K562 (cell line): ENCODE measurements around the gene ACAP3. TPM values are rescaled to one million over a fixed set of nuclear protein-coding genes. Genes with fewer than 3 reads are reported as not detected.

ENCODE experiments used
- BRCA1 ChIP-seq, 2 experiments: fragments of 450-650 bp in 1 of 2; sonication (generic) in 1 of 2; formaldehyde crosslinking in 1 of 2; IDR thresholded peaks; 2 replicates each; pipeline versions ENCODE4 v1.5.0 to v1.6.1; 2017 to 2020; ENCODE audit warnings: mild to moderate bottlenecking in 1 of 2, missing genetic modification reagents in 1 of 2
- CCNT2 ChIP-seq: IDR thresholded peaks from 2 replicates; pipeline ENCODE4 v1.6.1; 2011; ENCODE audit warnings: borderline replicate concordance, low read depth, mild to moderate bottlenecking, moderate library complexity, mixed read lengths, low read length; ENCODE audit not compliant: insufficient read length; ENCODE audit errors: extremely low read depth
- CHAMP1 ChIP-seq: fragments of 450-650 bp; IDR thresholded peaks from 2 replicates; pipeline ENCODE4 v1.6.1; 2016; ENCODE audit warnings: mild to moderate bottlenecking
- GTF2F1 ChIP-seq: IDR thresholded peaks from 2 replicates; pipeline ENCODE4 v1.6.1; 2011; ENCODE audit warnings: low read depth, low read length, improper control_type of control experiment
- MAX ChIP-seq: sonication (generic); formaldehyde crosslinking; IDR thresholded peaks from 2 replicates; pipeline ENCODE4 v1.9.0; 2022; ENCODE audit warnings: mild to moderate bottlenecking, missing genetic modification reagents
- MAZ ChIP-seq, 2 experiments: fragments of 450-650 bp in 1 of 2; sonication (generic) in 1 of 2; formaldehyde crosslinking; IDR thresholded peaks in 1 of 2; conservative IDR thresholded peaks in 1 of 2; 2 replicates each; pipeline versions ENCODE4 v1.4.0 to v1.5.0; 2020; ENCODE audit warnings: mild to moderate bottlenecking in 1 of 2, missing genetic modification reagents in 1 of 2
- NFE2 ChIP-seq: IDR thresholded peaks from 2 replicates; pipeline ENCODE4 v1.6.1; 2014; ENCODE audit warnings: antibody characterized with exemption, low read depth
- PCBP1 ChIP-seq: fragments of 200-400 bp; formaldehyde crosslinking; IDR thresholded peaks from 2 replicates; pipeline ENCODE4 v1.6.1; 2018; ENCODE audit warnings: mild to moderate bottlenecking, low read depth, low read length; ENCODE audit not compliant: poor library complexity, severe bottlenecking
- PCBP2 ChIP-seq: fragments of 200-400 bp; formaldehyde crosslinking; IDR thresholded peaks from 2 replicates; pipeline ENCODE4 v1.6.1; 2018; ENCODE audit warnings: low read length, low read depth, mild to moderate bottlenecking, moderate library complexity; ENCODE audit not compliant: poor library complexity, severe bottlenecking
- PHF21A ChIP-seq: fragments of 450-650 bp; IDR thresholded peaks from 2 replicates; pipeline ENCODE4 v1.6.1; 2017; ENCODE audit warnings: low read depth, borderline replicate concordance
- POLR2G ChIP-seq: fragments of 200-400 bp; formaldehyde crosslinking; IDR thresholded peaks from 2 replicates; pipeline ENCODE4 v1.6.1; 2017; ENCODE audit warnings: low read depth, mild to moderate bottlenecking, antibody characterized with exemption, low read length, moderate library complexity
- SUPT5H ChIP-seq: fragments of 450-650 bp; IDR thresholded peaks from 2 replicates; pipeline ENCODE4 v1.6.1; 2016
- TAF1 ChIP-seq: IDR thresholded peaks from 2 replicates; pipeline ENCODE4 v1.6.1; 2011; ENCODE audit warnings: mild to moderate bottlenecking, low read length, moderate library complexity; ENCODE audit not compliant: insufficient read depth, control insufficient read depth, severe bottlenecking; ENCODE audit errors: extremely low read depth
- TCF7L2 ChIP-seq: fragments of 150-350 bp; IDR thresholded peaks from 2 replicates; pipeline ENCODE4 v1.6.1; 2016; ENCODE audit warnings: low read depth, mild to moderate bottlenecking, low read length, moderate library complexity
- TEAD4 ChIP-seq, 2 experiments: sonication (generic) in 1 of 2; formaldehyde crosslinking in 1 of 2; IDR thresholded peaks; 2 replicates each; pipeline versions ENCODE4 v1.6.1 to v1.8.0; 2012 to 2022; ENCODE audit warnings: borderline replicate concordance in 1 of 2, inconsistent platforms in 1 of 2, low read length in 1 of 2, mild to moderate bottlenecking in 1 of 2, missing genetic modification reagents in 1 of 2
- ZBTB11 ChIP-seq, 3 experiments: fragments of 200-800 bp in 1 of 3; fragments of 250-450 bp in 1 of 3; fragments of 450-650 bp in 1 of 3; sonication (Bioruptor Pico) in 1 of 3; sonication (Bioruptor generic) in 1 of 3; formaldehyde crosslinking in 1 of 3; IDR thresholded peaks; 2 replicates each; pipeline versions ENCODE4 v1.6.1 to v1.8.0; 2016 to 2022; ENCODE audit warnings: mild to moderate bottlenecking in 2 of 3, missing genetic modification characterization in 2 of 3, missing compliant biosample characterization in 1 of 3, moderate library complexity in 1 of 3
- ZBTB17 ChIP-seq: fragments of 450-650 bp; formaldehyde crosslinking; IDR thresholded peaks from 2 replicates; pipeline ENCODE4 v1.4.0; 2020; ENCODE audit warnings: mild to moderate bottlenecking
- ZBTB8A ChIP-seq: fragments of 450-650 bp; IDR thresholded peaks from 2 replicates; pipeline ENCODE4 v1.6.1; 2018; ENCODE audit warnings: mild to moderate bottlenecking, moderate library complexity; ENCODE audit not compliant: partially characterized antibody
- ZC3H4 ChIP-seq: sonication (generic); formaldehyde crosslinking; IDR thresholded peaks from 2 replicates; pipeline ENCODE4 v1.9.0; 2021; ENCODE audit warnings: missing genetic modification reagents, borderline replicate concordance
- polyA plus RNA-seq, 8 experiments: library from polyadenylated mRNA; depleted of rRNA in 4 of 8; stranded (reverse) in 5 of 8; unstranded in 3 of 8; fragments of >200 nt; fragmentation: Nextera tagmentation in 2 of 8; fragmentation: Illumina TruSeq in 1 of 8; extraction: Ambion mirVana in 2 of 8; extraction: Trizol in 1 of 8; gene quantifications; 2 replicates each; pipeline versions ENCODE4 v1.2.1 to v1.2.3, GENCODE V29; 2011 to 2014; ENCODE audit warnings: inconsistent platforms in 1 of 8, missing spikeins in 1 of 8
- total RNA-seq, 7 experiments: library from RNA; depleted of rRNA in 6 of 7; stranded (reverse); fragments of >200 nt in 6 of 7; fragmentation: Illumina TruSeq in 2 of 7; extraction: Trizol in 2 of 7; gene quantifications; 2 replicates each; pipeline versions ENCODE4 v1.2.1 to v1.2.3, GENCODE V29; 2011 to 2021; ENCODE audit warnings: low replicate concordance in 1 of 7

ACAP3 gene
- total and polyA plus RNA-seq, 9 of the 15 experiments (the other 6 are each of a cell fraction or from before 2014, with no cell fraction given) = 0.01 to 49.0 (median 12.0) TPM

- TF ChIP-seq TAF1 (peak; percentile 4), SUPT5H (peak; percentile 61; the same call in 1 of the 2 replicates), TCF7L2 (no peak), MAX (CRISPR knock-in tag) (peak; percentile 87), ZBTB8A (no peak), PHF21A (no peak), CCNT2 (no peak), MAZ (CRISPR knock-in tag; conservative IDR thresholded peaks at IDR 0.05 in 1 of 2, IDR thresholded peaks at IDR 0.05 in 1 of 2) (peak in 1 of 2 experiments; percentile 66; a peak in 2 of 4 replicates), GTF2F1 (no peak), PCBP2 (no peak), TEAD4 (IDR thresholded peaks at IDR 0.05; ENCODE audit: low read length) (no peak), TEAD4 (CRISPR knock-in tag; IDR thresholded peaks at IDR 0.05; ENCODE audit: borderline replicate concordance) (0 out of 2 replicates have a peak, but pooled peaks have one; percentile 43), CHAMP1 (no peak), ZBTB11 (CRISPR knock-in tag; IDR thresholded peaks at IDR 0.05) (no peak), NFE2 (no peak), ZBTB17 (CRISPR knock-in tag) (no peak), ZC3H4 (CRISPR knock-in tag) (peak; percentile 54; the same call in 1 of the 2 replicates), POLR2G (peak; percentile 72), BRCA1 (IDR thresholded peaks at IDR 0.05) (no peak), BRCA1 (CRISPR knock-in tag; IDR thresholded peaks at IDR 0.05) (peak; percentile 84; the same call in 1 of the 2 replicates), PCBP1 (peak; percentile 48)
These were observed 40.1 kb upstream of the ACAP3 start (continued) for GRCh38 chr1:1347663-1348419.
